LNCaP clone FGC (cell line): Measurements from ENCODE around the gene ACKR3.
A peak's percentile ranks its signal among the peaks of the same experiment; 100 is the strongest.

ENCODE experiments used
- DNase-seq: peaks from one replicate; pipeline ENCODE4 v3.0.0-alpha.2; 2011; ENCODE audit warnings: low read depth
- H3K4me3 ChIP-seq: 2 replicates; pipeline ENCODE4 v1.5.1; 2011; ENCODE audit warnings: mild to moderate bottlenecking, low read depth, low read length, control low read depth
- TF ChIP-seq, protein P1 (sequence below): IDR thresholded peaks from 2 replicates; pipeline ENCODE4 v1.5.1; 2012; ENCODE audit warnings: mild to moderate bottlenecking; ENCODE audit not compliant: control insufficient read depth, insufficient read depth; ENCODE audit errors: extremely low read depth

Gene ACKR3

GRCh38 chr2:236569573-236569973 is at the start of gene ACKR3:
Gene ACKR3, plus strand, starts transcription at chr2:236569825. Its CDS starts 10,641 bp downstream, at chr2:236580466.
- peak within 1 kb of the TSS; percentile 80 for H3K4me3 ChIP-seq
- TF ChIP-seq, protein P1, sequence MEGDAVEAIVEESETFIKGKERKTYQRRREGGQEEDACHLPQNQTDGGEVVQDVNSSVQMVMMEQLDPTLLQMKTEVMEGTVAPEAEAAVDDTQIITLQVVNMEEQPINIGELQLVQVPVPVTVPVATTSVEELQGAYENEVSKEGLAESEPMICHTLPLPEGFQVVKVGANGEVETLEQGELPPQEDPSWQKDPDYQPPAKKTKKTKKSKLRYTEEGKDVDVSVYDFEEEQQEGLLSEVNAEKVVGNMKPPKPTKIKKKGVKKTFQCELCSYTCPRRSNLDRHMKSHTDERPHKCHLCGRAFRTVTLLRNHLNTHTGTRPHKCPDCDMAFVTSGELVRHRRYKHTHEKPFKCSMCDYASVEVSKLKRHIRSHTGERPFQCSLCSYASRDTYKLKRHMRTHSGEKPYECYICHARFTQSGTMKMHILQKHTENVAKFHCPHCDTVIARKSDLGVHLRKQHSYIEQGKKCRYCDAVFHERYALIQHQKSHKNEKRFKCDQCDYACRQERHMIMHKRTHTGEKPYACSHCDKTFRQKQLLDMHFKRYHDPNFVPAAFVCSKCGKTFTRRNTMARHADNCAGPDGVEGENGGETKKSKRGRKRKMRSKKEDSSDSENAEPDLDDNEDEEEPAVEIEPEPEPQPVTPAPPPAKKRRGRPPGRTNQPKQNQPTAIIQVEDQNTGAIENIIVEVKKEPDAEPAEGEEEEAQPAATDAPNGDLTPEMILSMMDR = peak; percentile 71
- DNase-seq = peak; percentile 83

DNA sequence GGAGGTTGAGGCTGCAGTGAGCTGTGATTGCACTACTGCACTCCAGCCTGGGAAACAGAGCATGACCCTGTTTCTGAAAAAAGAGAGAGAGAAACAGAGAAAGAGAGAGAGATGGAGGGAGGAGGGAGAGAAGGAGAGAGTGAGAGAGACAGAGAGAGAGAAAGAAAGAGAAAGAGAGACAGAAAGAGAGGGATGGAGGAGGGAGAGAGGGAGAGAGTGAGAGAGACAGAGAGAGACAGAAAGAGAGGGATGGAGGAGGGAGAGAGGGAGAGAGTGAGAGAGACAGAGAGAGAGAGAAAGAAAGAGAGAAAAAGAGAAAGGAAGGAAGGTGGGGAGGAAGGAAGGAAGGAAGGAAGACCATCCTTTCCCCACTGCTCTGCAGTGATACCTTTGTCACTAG is 48.1 kb upstream of the ACKR3 start:
- DNase-seq = no peak
- no peak overlapping the region for H3K4me3 ChIP-seq
- TF ChIP-seq, protein P1 = no peak

DNA sequence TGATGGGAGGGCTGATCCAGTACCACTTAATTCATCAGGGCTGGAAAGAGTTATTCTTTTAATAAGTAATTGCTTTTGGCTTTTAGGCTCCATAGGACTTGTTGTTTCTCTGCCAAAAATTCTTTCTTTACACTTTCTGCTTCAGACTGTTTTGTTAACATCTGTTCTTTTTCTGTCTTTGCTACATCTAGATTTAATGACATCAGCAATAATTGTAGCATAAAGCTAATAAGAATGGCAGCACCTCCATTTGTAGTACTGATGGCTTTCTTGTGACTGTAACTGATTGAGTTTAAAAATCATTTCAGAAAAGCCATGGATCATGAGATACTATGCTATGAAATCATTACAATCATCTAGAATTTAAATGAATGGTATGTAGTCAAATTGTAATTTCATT is 46.4 kb upstream of the ACKR3 start:
- no peak for DNase-seq
- no peak overlapping the region for H3K4me3 ChIP-seq
- TF ChIP-seq, protein P1 = no peak

GRCh38 chr2:236525411-236525997 is 44.1 kb upstream of the ACKR3 start:
- H3K4me3 ChIP-seq = no peak overlapping the region
- DNase-seq = no peak
- TF ChIP-seq, protein P1 = no peak

GRCh38 chr2:236526455-236527158 is 43.0 kb upstream of the ACKR3 start:
- H3K4me3 ChIP-seq = no peak overlapping the region
- DNase-seq = no peak
- TF ChIP-seq, protein P1 = no peak

GRCh38 chr2:236527159-236527630 is 42.4 kb upstream of the ACKR3 start:
- no peak overlapping the region for H3K4me3 ChIP-seq
- TF ChIP-seq, protein P1 = no peak
- DNase-seq = no peak
